GM10248 (cell line): Measurements from ENCODE around the gene OBSCN.

Experiments used
- CTCF ChIA-PET: fragments of 300-600 bp; sonication (Branson Sonifier 250); formaldehyde crosslinking; extraction: SDS; loops from one replicate; lab custom pipeline; 2021; ENCODE audit warnings: antibody characterized with exemption; lab: Yijun Ruan, JAX
- POLR2A ChIA-PET: fragments of 350-650 bp; sonication (Branson Sonifier 250); formaldehyde crosslinking; extraction: SDS; loops from one replicate; lab custom pipeline; 2020; ENCODE audit warnings: antibody characterized with exemption; lab: Yijun Ruan, JAX
- DNase-seq: peaks from one replicate; pipeline ENCODE4 v3.0.0; 2012; ENCODE audit errors: extremely low spot score
- TF ChIP-seq, protein P1 (sequence below): IDR thresholded peaks from 2 replicates; pipeline ENCODE4 v1.5.1; 2012; ENCODE audit warnings: mild to moderate bottlenecking, low read depth; ENCODE audit errors: extremely low read depth, missing control alignments, control extremely low read depth

The OBSCN gene

DNA sequence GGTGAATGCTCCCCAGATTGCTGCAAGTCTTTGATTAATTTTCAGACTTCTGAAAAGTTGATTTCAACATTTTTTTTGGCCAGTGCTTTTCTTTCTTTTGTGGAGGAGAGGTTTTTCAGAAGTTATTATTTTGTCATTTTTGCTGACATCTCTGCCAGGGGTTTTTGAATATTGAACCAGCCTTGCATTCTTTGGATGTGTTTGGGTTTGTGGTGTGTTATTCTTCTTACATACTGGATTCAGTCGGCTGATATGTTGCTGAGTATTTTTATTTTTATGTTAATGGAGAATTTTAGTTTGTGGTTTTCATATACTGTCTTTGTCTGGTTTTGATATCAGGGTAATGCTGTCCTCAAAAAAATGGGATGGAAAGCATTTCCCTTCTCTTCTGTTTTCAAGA is 25.3 kb downstream of the OBSCN start:
- ChIA-PET POLR2A (no interaction called here), CTCF (no interaction called here)
- no peak for DNase-seq
- TF ChIP-seq, protein P1, sequence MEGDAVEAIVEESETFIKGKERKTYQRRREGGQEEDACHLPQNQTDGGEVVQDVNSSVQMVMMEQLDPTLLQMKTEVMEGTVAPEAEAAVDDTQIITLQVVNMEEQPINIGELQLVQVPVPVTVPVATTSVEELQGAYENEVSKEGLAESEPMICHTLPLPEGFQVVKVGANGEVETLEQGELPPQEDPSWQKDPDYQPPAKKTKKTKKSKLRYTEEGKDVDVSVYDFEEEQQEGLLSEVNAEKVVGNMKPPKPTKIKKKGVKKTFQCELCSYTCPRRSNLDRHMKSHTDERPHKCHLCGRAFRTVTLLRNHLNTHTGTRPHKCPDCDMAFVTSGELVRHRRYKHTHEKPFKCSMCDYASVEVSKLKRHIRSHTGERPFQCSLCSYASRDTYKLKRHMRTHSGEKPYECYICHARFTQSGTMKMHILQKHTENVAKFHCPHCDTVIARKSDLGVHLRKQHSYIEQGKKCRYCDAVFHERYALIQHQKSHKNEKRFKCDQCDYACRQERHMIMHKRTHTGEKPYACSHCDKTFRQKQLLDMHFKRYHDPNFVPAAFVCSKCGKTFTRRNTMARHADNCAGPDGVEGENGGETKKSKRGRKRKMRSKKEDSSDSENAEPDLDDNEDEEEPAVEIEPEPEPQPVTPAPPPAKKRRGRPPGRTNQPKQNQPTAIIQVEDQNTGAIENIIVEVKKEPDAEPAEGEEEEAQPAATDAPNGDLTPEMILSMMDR, result no peak

DNA sequence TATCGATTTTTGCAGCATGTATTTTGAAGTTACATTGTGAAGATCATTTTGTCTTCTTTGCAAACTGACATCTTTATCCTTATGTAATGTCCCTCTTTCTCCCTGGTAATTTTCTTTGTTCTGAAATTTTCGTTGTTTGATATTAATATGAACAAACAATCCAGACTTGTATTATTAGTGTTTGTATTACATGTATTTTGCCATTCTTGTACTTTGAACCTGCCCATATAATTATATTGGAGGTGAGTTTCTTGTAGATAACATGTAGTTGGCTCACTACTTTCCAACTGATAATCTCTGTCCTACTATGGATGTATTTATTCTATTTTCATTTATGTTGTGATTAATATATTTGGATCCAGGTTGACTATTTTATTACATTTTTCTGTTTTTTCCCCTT is 27.1 kb downstream of the OBSCN start:
- ChIA-PET POLR2A (no interaction called here), CTCF (no interaction called here)
- no peak for DNase-seq
- TF ChIP-seq, protein P1, result no peak

DNA sequence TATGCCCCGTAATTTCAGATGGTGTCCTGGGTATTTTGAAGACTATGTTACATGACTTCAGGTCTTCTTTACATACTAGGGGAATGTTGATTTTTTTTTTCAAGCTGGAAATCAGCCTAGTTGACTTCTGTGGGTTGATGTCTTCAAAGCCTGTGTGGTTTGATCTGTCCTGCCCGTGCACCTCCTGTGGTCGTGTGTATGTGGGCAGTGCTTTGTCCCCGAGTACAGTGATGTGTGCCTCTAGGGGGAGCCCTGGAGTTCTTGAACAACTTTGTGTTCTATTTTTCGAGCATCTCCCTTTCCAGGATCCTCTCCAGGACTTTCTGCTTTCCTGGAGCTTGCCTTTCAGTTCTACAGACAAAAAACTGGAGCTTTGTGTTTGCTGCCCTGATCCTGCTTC is 28.9 kb downstream of the OBSCN start:
- ChIA-PET CTCF (interaction anchor here (1.0 kb wide), 1 partner anchor 11 kb away, joined by 3 read pairs; no protein-coding TSS in a partner anchor), POLR2A (no interaction called here)
- DNase-seq, result no peak

DNA sequence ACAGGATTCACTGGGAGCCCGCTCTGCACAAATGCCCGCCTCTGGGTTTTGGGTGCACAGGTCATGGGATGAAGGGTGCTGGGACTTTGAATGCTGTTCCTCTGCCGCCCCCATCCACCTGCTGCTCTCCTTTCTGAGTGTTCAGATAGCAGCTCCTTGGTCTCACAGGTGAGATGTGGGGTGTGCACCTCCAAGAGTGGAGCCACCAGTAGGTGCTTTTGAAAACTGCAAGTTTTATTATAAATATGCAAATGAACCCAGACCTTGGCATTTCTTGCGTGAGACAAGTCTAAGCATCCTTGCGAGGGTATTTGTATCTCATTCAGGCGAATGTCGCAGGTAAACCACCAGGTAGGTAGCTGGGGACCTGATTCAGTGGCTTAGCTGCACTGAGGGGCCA is 30.2 kb downstream of the OBSCN start:
- TF ChIP-seq, protein P1, result no peak
- DNase-seq, result no peak
- CTCF ChIA-PET, result no interaction called here
- POLR2A ChIA-PET, result no interaction called here

More for the DNA sequence above, 28.9 kb downstream of the OBSCN start:
- TF ChIP-seq, protein P1, result no peak

DNA sequence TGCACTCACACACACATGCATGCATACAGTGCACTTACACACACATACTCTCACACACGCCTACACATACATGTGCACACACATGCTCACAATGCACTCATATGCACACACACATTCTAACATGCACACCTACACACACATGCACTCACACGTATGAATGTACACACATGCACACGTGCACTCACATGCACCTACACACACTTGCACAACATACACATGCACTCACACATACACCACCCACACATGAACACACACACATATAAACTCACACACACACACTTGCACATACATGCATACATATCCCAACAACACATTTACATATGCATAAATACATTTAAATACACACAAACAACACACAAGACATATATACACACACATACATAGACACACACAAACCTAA is 30.6 kb downstream of the OBSCN start:
- TF ChIP-seq, protein P1, result no peak
- DNase-seq, result no peak
- POLR2A ChIA-PET, result no interaction called here
- CTCF ChIA-PET, result no interaction called here

DNA sequence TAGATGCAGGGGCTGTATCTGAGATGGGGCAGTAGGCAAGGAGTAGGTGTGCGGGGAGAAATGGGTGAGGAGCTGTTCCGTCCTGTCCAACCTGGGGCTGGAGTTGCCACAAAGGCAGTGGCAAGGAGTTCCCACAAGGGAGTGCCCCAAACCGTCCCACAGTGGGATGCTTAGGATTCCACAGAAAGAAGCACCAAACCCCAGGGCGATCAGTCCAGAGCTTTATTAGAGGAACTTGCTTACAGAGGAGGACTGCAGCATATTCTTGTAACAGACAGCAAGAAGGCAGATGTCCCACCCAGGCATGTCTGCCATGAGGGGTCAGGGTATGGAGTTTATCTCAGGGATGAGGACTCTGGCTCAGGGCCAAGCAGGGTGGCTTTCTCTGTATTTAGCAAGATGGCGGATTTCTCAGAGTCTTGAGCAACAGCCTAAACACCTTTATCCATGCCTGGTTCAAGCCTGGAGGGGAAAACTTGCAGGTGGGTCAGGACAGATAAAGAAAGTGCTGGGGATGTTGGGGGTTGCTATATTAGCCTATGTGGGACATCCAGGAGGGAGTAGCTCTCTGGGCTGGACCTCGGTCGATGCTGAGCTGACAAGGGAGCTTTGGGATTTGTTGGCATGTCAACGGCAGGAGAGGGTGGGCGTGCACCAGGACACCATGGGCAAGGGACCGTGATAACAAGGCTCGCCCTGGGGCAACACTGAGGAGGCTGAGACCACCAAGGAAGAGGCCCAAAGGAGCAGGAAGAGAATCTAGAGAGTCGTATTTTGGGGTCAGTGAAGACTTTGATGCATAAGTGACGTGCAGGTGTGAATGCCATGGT is 32.8 kb downstream of the OBSCN start:
- POLR2A ChIA-PET, result no interaction called here
- TF ChIP-seq, protein P1, result no peak
- no peak for DNase-seq
- CTCF ChIA-PET, result interaction anchor here (0.9 to 1.5 kb wide), 3 partner anchors 11 to 27 kb away, joined by 3 read pairs; no protein-coding TSS in a partner anchor

DNA sequence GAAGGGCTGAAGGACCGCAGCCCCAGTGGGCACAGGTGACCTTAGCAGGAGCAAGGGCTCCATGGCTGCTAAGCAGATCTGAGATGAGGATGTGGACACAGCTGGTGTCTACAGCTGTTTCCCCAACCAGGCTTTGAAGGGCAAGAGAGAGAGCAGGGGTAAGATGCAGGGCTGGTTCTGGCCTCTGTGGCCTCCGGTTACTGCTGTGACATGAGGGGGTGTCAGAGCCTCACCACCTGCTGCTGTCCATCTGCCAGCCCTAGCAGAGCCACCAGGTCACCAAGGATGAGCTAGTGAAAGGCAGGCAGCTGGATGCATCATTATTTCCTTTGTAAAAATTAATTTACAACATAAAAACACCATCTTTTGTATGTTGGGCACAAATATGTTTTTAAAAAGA is 33.4 kb downstream of the OBSCN start:
- no peak for DNase-seq
- POLR2A ChIA-PET, result no interaction called here
- CTCF ChIA-PET, result interaction anchor here (0.9 kb wide), 1 partner anchor 12 kb away, joined by 3 read pairs; no protein-coding TSS in a partner anchor
- TF ChIP-seq, protein P1, result no peak
